Measurements from ENCODE around the gene CASP8AP2. TPM values are rescaled to one million over a fixed set of nuclear protein-coding genes. Genes with fewer than 3 reads are reported as not detected.

CASP8AP2 gene
- total and polyA plus RNA-seq, 2 experiments from 2014 or later, result 31.3 to 75.5 TPM

DNA sequence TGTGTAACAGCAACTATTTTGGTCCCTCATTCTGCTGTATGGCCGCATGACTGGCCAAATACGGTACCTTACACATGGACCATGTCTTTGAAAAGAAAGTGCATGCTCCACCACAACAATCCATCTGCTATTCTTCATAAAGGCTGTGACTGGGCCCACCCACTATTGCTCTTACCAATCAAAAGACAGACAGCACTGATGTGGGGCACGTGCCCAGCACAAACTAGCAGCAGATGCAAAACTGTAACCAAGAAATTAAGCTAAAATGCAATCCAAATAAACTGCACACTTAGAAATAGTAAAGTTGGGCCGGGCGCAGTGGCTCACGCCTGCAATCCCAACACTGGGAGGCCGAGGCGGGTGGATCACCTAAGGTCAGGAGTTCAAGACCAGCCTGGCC is 30.6 kb upstream of the CASP8AP2 start (continued):
- TF ChIP-seq, protein P1, sequence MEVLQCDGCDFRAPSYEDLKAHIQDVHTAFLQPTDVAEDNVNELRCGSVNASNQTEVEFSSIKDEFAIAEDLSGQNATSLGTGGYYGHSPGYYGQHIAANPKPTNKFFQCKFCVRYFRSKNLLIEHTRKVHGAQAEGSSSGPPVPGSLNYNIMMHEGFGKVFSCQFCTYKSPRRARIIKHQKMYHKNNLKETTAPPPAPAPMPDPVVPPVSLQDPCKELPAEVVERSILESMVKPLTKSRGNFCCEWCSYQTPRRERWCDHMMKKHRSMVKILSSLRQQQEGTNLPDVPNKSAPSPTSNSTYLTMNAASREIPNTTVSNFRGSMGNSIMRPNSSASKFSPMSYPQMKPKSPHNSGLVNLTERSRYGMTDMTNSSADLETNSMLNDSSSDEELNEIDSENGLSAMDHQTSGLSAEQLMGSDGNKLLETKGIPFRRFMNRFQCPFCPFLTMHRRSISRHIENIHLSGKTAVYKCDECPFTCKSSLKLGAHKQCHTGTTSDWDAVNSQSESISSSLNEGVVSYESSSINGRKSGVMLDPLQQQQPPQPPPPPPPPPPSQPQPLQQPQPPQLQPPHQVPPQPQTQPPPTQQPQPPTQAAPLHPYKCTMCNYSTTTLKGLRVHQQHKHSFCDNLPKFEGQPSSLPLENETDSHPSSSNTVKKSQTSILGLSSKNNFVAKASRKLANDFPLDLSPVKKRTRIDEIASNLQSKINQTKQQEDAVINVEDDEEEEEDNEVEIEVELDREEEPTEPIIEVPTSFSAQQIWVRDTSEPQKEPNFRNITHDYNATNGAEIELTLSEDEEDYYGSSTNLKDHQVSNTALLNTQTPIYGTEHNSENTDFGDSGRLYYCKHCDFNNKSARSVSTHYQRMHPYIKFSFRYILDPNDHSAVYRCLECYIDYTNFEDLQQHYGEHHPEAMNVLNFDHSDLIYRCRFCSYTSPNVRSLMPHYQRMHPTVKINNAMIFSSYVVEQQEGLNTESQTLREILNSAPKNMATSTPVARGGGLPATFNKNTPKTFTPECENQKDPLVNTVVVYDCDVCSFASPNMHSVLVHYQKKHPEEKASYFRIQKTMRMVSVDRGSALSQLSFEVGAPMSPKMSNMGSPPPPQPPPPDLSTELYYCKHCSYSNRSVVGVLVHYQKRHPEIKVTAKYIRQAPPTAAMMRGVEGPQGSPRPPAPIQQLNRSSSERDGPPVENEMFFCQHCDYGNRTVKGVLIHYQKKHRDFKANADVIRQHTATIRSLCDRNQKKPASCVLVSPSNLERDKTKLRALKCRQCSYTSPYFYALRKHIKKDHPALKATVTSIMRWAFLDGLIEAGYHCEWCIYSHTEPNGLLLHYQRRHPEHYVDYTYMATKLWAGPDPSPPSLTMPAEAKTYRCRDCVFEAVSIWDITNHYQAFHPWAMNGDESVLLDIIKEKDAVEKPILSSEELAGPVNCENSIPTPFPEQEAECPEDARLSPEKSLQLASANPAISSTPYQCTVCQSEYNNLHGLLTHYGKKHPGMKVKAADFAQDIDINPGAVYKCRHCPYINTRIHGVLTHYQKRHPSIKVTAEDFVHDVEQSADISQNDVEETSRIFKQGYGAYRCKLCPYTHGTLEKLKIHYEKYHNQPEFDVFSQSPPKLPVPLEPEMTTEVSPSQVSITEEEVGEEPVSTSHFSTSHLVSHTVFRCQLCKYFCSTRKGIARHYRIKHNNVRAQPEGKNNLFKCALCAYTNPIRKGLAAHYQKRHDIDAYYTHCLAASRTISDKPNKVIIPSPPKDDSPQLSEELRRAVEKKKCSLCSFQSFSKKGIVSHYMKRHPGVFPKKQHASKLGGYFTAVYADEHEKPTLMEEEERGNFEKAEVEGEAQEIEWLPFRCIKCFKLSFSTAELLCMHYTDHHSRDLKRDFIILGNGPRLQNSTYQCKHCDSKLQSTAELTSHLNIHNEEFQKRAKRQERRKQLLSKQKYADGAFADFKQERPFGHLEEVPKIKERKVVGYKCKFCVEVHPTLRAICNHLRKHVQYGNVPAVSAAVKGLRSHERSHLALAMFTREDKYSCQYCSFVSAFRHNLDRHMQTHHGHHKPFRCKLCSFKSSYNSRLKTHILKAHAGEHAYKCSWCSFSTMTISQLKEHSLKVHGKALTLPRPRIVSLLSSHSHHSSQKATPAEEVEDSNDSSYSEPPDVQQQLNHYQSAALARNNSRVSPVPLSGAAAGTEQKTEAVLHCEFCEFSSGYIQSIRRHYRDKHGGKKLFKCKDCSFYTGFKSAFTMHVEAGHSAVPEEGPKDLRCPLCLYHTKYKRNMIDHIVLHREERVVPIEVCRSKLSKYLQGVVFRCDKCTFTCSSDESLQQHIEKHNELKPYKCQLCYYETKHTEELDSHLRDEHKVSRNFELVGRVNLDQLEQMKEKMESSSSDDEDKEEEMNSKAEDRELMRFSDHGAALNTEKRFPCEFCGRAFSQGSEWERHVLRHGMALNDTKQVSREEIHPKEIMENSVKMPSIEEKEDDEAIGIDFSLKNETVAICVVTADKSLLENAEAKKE (CRISPR knock-in tag; IDR thresholded peaks at IDR 0.05), result no peak
- TF ChIP-seq, protein P2, sequence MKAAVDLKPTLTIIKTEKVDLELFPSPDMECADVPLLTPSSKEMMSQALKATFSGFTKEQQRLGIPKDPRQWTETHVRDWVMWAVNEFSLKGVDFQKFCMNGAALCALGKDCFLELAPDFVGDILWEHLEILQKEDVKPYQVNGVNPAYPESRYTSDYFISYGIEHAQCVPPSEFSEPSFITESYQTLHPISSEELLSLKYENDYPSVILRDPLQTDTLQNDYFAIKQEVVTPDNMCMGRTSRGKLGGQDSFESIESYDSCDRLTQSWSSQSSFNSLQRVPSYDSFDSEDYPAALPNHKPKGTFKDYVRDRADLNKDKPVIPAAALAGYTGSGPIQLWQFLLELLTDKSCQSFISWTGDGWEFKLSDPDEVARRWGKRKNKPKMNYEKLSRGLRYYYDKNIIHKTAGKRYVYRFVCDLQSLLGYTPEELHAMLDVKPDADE (IDR thresholded peaks at IDR 0.05), result no peak
- no peak for TF ChIP-seq EZH2phosphoT487 (IDR thresholded peaks at IDR 0.05; ENCODE audit: unreplicated experiment)
- no peak for TF ChIP-seq POLR2AphosphoS5 (IDR thresholded peaks at IDR 0.05; ENCODE audit: low read depth)

DNA sequence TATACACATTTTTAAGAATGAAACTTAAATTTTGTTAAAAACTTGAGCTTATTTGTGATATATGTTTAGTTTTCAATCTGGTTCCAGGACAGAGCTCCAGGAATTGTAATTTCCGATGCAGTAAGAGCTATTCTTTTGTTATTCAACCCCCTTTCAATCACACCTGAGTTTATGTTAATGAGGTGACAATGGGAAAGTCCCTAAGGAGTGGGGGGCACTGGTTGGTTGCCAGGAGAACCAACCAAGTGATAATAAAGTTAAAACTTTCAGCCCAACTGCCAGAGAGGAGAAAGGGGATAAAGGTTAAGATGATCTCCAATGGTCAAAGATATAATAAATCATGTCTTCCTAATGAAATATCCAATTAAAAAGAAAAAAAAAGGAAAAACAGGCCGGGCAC is 29.9 kb upstream of the CASP8AP2 start:
- Histone ChIP-seq H3K4me1 (ENCODE audit: insufficient read depth) (peaks cover 36% of the 10 kb centered on the region), H3K27me3 (ENCODE audit: insufficient read depth) (no peaks in the 10 kb centered on the region), H4K20me1 (replicated peaks; ENCODE audit: insufficient read depth) (peaks cover 25% of the 10 kb centered on the region; the same call in 1 of the 2 replicates), H3K4me3 (no peak overlapping the region), H2AFZ (no peak overlapping the region), H3F3A (replicated peaks; ENCODE audit: low read depth) (peaks cover 6% of the 10 kb centered on the region; the same call in 1 of the 2 replicates), H3K9me2 (ENCODE audit: insufficient read depth) (no peaks in the 10 kb centered on the region), H3K36me3 (ENCODE audit: insufficient read depth) (peaks cover 22% of the 10 kb centered on the region; the same call in 1 of the 2 replicates), H3K4me2 (peak overlapping the region; percentile 66), H3K27ac (ENCODE audit: low read depth) (peak overlapping the region; percentile 88), H3K79me2 (replicated peaks; ENCODE audit: insufficient read depth) (peaks cover 97% of the 10 kb centered on the region)
- H3K36me3 Mint-ChIP-seq (ENCODE audit: low read depth), result peaks cover 76% of the 10 kb centered on the region
- 0 out of 2 replicates have a peak, but pooled peaks have one; percentile 8 for TF ChIP-seq CREB1 (CRISPR knock-in tag; IDR thresholded peaks at IDR 0.05; ENCODE audit: low read depth)
- TF ChIP-seq JUNB (IDR thresholded peaks at IDR 0.05; ENCODE audit: unreplicated experiment), result no peak
- H3K9me3 Mint-ChIP-seq, result no peaks in the 10 kb centered on the region; the same call in 2 of the 3 replicates
- peak overlapping the region; percentile 96 for H3K27ac Mint-ChIP-seq
- peak overlapping the region; percentile 44 for H3K4me3 Mint-ChIP-seq
- ATAC-seq (peak; percentile 87), DNase-seq (ENCODE audit: low spot score) (peak; percentile 87)
- peaks cover 9% of the 10 kb centered on the region for H3K27me3 Mint-ChIP-seq (ENCODE audit: insufficient read depth, low read depth, poor library complexity)
- H3K4me1 Mint-ChIP-seq, result peaks cover 46% of the 10 kb centered on the region
